ENCODE results near the gene FOXP1. TPM values are rescaled to one million over a fixed set of nuclear protein-coding genes. Genes with fewer than 3 reads are reported as not detected.

Gene FOXP1
- total RNA-seq, 2 experiments from 2014 or later = 120 to 122 TPM

DNA sequence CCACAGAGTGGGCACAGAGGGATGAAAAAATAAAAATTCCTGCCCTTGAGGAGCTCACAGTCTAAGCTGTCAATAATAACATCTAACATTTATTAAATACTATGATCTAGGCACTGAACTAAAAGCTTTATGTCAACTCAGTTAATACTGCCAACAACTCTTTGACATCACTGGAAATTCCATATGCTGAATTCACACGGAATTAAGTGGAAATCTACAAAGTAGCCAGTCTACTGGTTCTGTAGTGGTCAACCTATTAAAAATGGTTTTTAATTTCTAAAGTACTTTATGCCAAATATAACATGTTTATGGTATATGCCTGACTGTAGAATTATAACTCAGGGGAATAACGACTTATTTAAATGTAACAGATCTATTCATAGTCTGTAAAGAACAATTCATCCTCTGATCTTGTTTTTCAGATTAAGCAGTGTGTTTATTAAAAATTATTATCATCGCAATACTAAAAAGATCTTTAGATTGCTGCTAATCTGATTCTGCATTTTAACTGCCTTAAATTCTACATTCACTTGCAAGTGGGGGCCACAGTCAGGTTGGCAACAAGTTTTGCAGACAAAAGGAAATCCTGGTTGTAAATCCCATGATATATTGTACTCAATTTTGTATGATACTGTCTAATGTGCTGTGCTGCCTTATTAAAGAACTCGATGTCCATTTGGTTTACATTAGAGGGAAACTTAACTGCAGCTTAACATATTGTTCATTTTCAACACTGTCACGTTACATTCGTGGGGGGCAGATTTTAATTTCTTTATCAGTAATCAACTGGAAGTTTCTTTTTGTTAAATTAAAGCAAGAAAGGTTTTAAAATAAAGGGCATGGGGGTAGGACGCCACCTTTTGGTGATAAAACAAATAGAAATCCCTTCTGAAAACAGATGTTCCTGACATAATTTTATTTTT lies 2.6 kb upstream of the FOXP1 start:
- Mint-ChIP-seq H3K4me3 (no peak overlapping the region), H3K4me1 (ENCODE audit: low read depth) (peaks cover 20% of the 10 kb centered on the region), H3K36me3 (ENCODE audit: low read depth) (no peaks in the 10 kb centered on the region), H3K27ac (no peak overlapping the region), H3K27me3 (ENCODE audit: low read depth) (no peaks in the 10 kb centered on the region), H3K9me3 (ENCODE audit: insufficient read depth) (no peaks in the 10 kb centered on the region)
- ATAC-seq (no peak), DNase-seq (peak; percentile 54)
- POLR2A ChIA-PET = interaction anchor here (0.7 to 1.5 kb wide), 2 partner anchors 131 to 357 kb away, joined by 4 to 7 read pairs; no protein-coding TSS in a partner anchor
- CTCF ChIA-PET = interaction anchor here (0.7 to 3.3 kb wide), 16 partner anchors 11 to 1236 kb away, joined by 3 to 19 read pairs (median 4); no protein-coding TSS in a partner anchor

DNA sequence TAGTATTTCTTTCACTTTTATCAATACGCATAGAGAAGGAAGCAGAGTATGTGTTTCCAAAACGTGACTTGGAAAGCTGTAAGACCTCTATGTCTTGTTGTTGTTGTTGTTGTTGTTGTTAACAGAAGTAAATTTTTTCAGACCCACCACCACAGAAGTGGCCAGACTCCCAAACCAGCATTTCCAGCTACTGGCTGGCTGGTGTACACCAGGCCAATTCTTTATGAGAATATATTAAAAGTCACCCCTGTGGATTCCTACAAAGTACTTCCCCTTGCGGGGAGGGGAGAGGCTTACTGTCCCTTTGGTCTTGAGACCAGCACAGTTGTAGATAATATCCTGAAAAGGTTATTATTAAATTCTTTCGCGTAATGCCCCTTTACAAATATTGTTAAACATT lies 1.6 kb upstream of the FOXP1 start:
- no peaks in the 10 kb centered on the region for H3K36me3 Mint-ChIP-seq (ENCODE audit: low read depth)
- H3K27me3 Mint-ChIP-seq (ENCODE audit: low read depth) = no peaks in the 10 kb centered on the region
- DNase-seq (peak; percentile 26), ATAC-seq (no peak)
- POLR2A ChIA-PET = interaction anchor here (0.7 to 3.4 kb wide), 6 partner anchors 89 to 456 kb away, joined by 3 to 27 read pairs (median 6); no protein-coding TSS in a partner anchor
- H3K4me1 Mint-ChIP-seq (ENCODE audit: low read depth) = peaks cover 29% of the 10 kb centered on the region
- H3K4me3 Mint-ChIP-seq = peak overlapping the region; percentile 85
- H3K27ac Mint-ChIP-seq = peak overlapping the region; percentile 92
- H3K9me3 Mint-ChIP-seq (ENCODE audit: insufficient read depth) = no peaks in the 10 kb centered on the region
- CTCF ChIA-PET = interaction anchor here (0.9 to 3.3 kb wide), 11 partner anchors 77 to 1237 kb away, joined by 3 to 19 read pairs (median 5); no protein-coding TSS in a partner anchor

GRCh38 chr3:71584394-71585011 lies 975 bp upstream of the FOXP1 start:
- Mint-ChIP-seq H3K4me1 (ENCODE audit: low read depth) (peaks cover 35% of the 10 kb centered on the region), H3K27ac (peak overlapping the region; percentile 92), H3K4me3 (peak overlapping the region; percentile 85), H3K9me3 (ENCODE audit: insufficient read depth) (no peaks in the 10 kb centered on the region), H3K27me3 (ENCODE audit: low read depth) (no peaks in the 10 kb centered on the region), H3K36me3 (ENCODE audit: low read depth) (no peaks in the 10 kb centered on the region)
- ChIA-PET CTCF (interaction anchor here (0.6 to 3.3 kb wide), 10 partner anchors 11 to 1395 kb away, joined by 3 to 19 read pairs (median 4); no protein-coding TSS in a partner anchor), POLR2A (interaction anchor here (0.6 to 3.4 kb wide), 10 partner anchors 89 to 521 kb away, joined by 3 to 27 read pairs (median 4); no protein-coding TSS in a partner anchor)
- ATAC-seq (peak; percentile 13), DNase-seq (peak; percentile 65)

GRCh38 chr3:71582612-71583565 lies 639 bp downstream of the FOXP1 start:
- POLR2A ChIA-PET = interaction anchor here (0.6 to 3.4 kb wide), 21 partner anchors 87 to 626 kb away, joined by 3 to 27 read pairs (median 3); no protein-coding TSS in a partner anchor
- peaks cover 42% of the 10 kb centered on the region for H3K4me1 Mint-ChIP-seq (ENCODE audit: low read depth)

GRCh38 chr3:71582036-71582611 lies 1.4 kb downstream of the FOXP1 start:
- H3K9me3 Mint-ChIP-seq (ENCODE audit: insufficient read depth) = no peaks in the 10 kb centered on the region
- peaks cover 4% of the 10 kb centered on the region for H3K36me3 Mint-ChIP-seq (ENCODE audit: low read depth)

More at GRCh38 chr3:71582612-71583565, 639 bp downstream of the FOXP1 start:
- CTCF ChIA-PET = interaction anchor here (1.0 to 3.3 kb wide), 6 partner anchors 98 to 520 kb away, joined by 3 to 14 read pairs (median 3); no protein-coding TSS in a partner anchor
- Mint-ChIP-seq H3K27me3 (ENCODE audit: low read depth) (no peaks in the 10 kb centered on the region), H3K27ac (peak overlapping the region; percentile 89), H3K9me3 (ENCODE audit: insufficient read depth) (no peaks in the 10 kb centered on the region), H3K36me3 (ENCODE audit: low read depth) (peaks cover 2% of the 10 kb centered on the region), H3K4me3 (peak overlapping the region; percentile 85)
- ATAC-seq (peak; percentile 46), DNase-seq (peak; percentile 66)

GRCh38 chr3:71581457-71582035 lies 2.0 kb downstream of the FOXP1 start:
- H3K4me1 Mint-ChIP-seq (ENCODE audit: low read depth) = peaks cover 47% of the 10 kb centered on the region
- ChIA-PET POLR2A (interaction anchor here (0.6 to 3.4 kb wide), 8 partner anchors 37 to 518 kb away, joined by 3 to 27 read pairs (median 4); no protein-coding TSS in a partner anchor), CTCF (interaction anchor here (1.0 to 1.4 kb wide), 4 partner anchors 125 to 280 kb away, joined by 3 to 4 read pairs (median 3); no protein-coding TSS in a partner anchor)
- no peaks in the 10 kb centered on the region for H3K9me3 Mint-ChIP-seq (ENCODE audit: insufficient read depth)
- H3K36me3 Mint-ChIP-seq (ENCODE audit: low read depth) = peaks cover 5% of the 10 kb centered on the region
- peak overlapping the region; percentile 85 for H3K27ac Mint-ChIP-seq
- ATAC-seq (peak; percentile 38), DNase-seq (peak; percentile 48)
- no peaks in the 10 kb centered on the region for H3K27me3 Mint-ChIP-seq (ENCODE audit: low read depth)
- peak overlapping the region; percentile 78 for H3K4me3 Mint-ChIP-seq

More at GRCh38 chr3:71582036-71582611, 1.4 kb downstream of the FOXP1 start:
- Mint-ChIP-seq H3K4me1 (ENCODE audit: low read depth) (peaks cover 49% of the 10 kb centered on the region), H3K4me3 (peak overlapping the region; percentile 78), H3K27me3 (ENCODE audit: low read depth) (no peaks in the 10 kb centered on the region), H3K27ac (peak overlapping the region; percentile 85)
- POLR2A ChIA-PET = interaction anchor here (0.6 to 3.4 kb wide), 18 partner anchors 37 to 626 kb away, joined by 3 to 27 read pairs (median 3); no protein-coding TSS in a partner anchor
- DNase-seq (peak; percentile 48), ATAC-seq (peak; percentile 14)
- CTCF ChIA-PET = interaction anchor here (1.0 to 1.4 kb wide), 5 partner anchors 126 to 520 kb away, joined by 3 to 4 read pairs (median 3); no protein-coding TSS in a partner anchor

DNA sequence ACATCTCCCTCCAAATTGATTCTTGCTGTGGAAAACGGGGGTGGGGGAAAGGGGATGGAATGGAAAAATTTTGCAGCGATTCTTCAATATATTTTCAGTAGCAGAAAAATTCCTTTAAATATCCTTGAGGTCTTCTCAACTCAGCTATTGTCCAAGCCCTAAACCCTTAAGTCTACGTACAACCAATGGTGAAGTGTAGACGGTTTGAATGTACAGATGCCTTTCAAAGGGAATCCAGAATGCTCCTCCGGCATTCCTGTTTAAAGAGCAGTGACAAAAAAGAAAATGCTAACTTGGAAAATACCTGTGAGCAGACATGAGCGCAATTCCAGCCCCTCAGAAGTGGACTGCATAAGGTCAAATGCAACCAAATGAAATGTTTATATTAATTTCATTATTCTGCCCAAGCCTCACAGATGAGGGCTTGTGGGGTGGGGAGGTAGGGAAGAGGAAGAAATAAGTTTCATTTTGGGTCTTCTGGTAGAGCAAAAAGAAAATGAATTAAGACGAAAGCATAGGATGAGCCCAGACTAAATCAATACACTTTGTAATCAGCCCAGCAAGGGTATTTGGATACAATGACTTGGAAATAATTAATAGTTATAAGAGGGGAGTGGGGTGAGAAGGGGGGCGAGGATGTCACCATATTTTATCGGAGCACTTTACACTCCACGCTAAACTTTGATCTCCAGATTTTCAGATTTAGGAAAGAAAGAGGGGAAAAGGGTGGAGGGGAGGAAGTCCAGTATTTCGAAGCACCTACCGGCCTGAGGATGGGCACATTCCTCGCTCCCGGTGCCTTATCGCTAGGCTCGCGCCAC lies 2.7 kb downstream of the FOXP1 start:
- Mint-ChIP-seq H3K9me3 (ENCODE audit: insufficient read depth) (no peaks in the 10 kb centered on the region), H3K27ac (peak overlapping the region; percentile 85), H3K27me3 (ENCODE audit: low read depth) (no peaks in the 10 kb centered on the region), H3K4me3 (peak overlapping the region; percentile 78), H3K4me1 (ENCODE audit: low read depth) (peaks cover 44% of the 10 kb centered on the region), H3K36me3 (ENCODE audit: low read depth) (peaks cover 6% of the 10 kb centered on the region)
- ChIA-PET POLR2A (no interaction called here), CTCF (no interaction called here)
- ATAC-seq = no peak
- DNase-seq = no peak

DNA sequence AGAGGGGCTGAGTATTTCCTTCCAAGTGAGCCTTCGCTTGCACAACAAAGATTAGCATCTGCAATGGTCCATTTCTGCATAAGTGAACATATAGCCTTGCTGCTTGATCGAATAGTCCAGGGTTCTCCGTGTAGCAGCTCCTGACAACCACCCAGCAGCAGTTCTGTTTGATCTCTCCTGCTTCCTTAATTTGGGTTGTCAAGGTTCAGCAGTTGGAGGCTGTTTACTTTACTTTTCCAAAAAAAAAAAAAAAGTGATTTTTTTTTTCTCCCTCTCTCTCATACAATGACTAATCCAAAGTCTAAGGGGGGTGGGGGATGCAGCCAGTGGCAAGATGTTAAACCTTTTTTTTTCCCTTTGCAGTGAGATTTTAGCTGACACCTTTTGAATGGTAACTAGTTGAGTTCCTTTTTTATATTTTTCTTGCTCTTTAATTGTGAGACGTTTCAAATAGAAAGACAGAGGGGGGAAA lies 3.6 kb downstream of the FOXP1 start:
- POLR2A ChIA-PET = interaction anchor here (0.6 to 0.7 kb wide), 2 partner anchors 23 to 112 kb away, joined by 3 read pairs; no protein-coding TSS in a partner anchor
- Mint-ChIP-seq H3K36me3 (ENCODE audit: low read depth) (peaks cover 8% of the 10 kb centered on the region), H3K4me3 (peak overlapping the region; percentile 78), H3K27ac (peak overlapping the region; percentile 36), H3K27me3 (ENCODE audit: low read depth) (no peaks in the 10 kb centered on the region), H3K9me3 (ENCODE audit: insufficient read depth) (no peaks in the 10 kb centered on the region), H3K4me1 (ENCODE audit: low read depth) (peaks cover 38% of the 10 kb centered on the region)
- CTCF ChIA-PET = no interaction called here
- no peak for DNase-seq
- ATAC-seq = no peak

- Mint-ChIP-seq H3K9me3 (ENCODE audit: insufficient read depth) (no peaks in the 10 kb centered on the region), H3K4me3 (no peak overlapping the region), H3K4me1 (ENCODE audit: low read depth) (peaks cover 33% of the 10 kb centered on the region), H3K27me3 (ENCODE audit: low read depth) (no peaks in the 10 kb centered on the region), H3K27ac (no peak overlapping the region), H3K36me3 (ENCODE audit: low read depth) (peaks cover 9% of the 10 kb centered on the region)
- ATAC-seq (no peak), DNase-seq (no peak)
- ChIA-PET POLR2A (interaction anchor here (0.6 to 0.7 kb wide), 2 partner anchors 23 to 113 kb away, joined by 3 read pairs; no protein-coding TSS in a partner anchor), CTCF (no interaction called here)
Observed at GRCh38 chr3:71579326-71579934, 4.1 kb downstream of the FOXP1 start.
